ENCODE data around the gene RNF148. TPM values are rescaled to one million over a fixed set of nuclear protein-coding genes. Genes with fewer than 3 reads are reported as not detected.

Gene RNF148
- total and polyA plus RNA-seq, 7 experiments from 2014 or later = not detected

DNA sequence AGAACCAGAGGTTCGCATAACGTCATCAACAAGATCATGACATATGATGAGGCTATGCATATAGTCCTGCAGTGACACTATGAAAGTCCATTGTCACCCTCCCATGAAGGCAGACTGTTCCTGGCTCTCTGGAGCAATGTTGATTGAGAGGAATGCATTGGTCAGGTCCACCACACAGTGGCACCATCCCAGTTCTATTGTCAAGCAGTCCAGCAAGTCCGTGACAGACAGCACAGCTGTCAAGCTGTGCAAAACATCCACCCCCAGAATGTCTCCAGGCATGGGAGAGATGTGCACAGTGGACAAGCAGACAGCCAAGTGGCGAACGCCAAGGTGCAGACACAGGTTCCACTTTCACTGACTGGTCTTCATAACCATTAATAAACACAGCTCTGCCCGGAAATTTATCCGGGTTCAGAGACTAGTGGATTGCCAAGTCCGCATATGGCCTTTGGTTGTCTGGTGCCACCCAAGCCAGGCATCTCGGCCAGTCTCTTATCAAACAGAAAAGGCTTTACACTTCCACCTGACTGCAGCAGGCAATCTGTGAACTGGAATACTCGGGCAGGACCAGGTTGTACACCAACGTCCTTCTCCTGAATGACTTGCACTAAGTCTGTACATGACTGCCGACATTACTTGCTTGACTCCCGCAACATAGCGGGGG lies 11.0 kb downstream of the RNF148 start:
- intact Hi-C loops (cut with micrococcal nuclease) = no loop called here
- H3K4me3 Mint-ChIP-seq = no peak overlapping the region
- ChIA-PET CTCF (no interaction called here), POLR2A (no interaction called here)
- no peaks in the 10 kb centered on the region for H3K36me3 ChIP-seq (ENCODE audit: control insufficient read depth in 2 of 3, insufficient read depth in 3 of 3, low read length in 3 of 3)
- no peak overlapping the region for H3K4me3 ChIP-seq (ENCODE audit: low read length)
- ATAC-seq (no peak), DNase-seq (no peak)
- no peaks in the 10 kb centered on the region for H3K27me3 Mint-ChIP-seq
- H3K9me3 Mint-ChIP-seq = peaks cover 0 to 20% (median 5%) of the 10 kb centered on the region in 11 donors
- no peak overlapping the region for H3K27ac ChIP-seq (ENCODE audit: low read depth, low read length)
- H3K9me3 ChIP-seq (ENCODE audit: control insufficient read depth in 2 of 3, low read length in 3 of 3) = no peaks in the 10 kb centered on the region
- H3K4me1 Mint-ChIP-seq = no peaks in the 10 kb centered on the region
- no peaks in the 10 kb centered on the region for H3K27me3 ChIP-seq (ENCODE audit: control insufficient read depth in 2 of 2, insufficient read depth in 2 of 2, low read length in 2 of 2)
- peaks cover 0 to 6% (median 0%) of the 10 kb centered on the region in 5 donors for H3K36me3 Mint-ChIP-seq
- H3K4me1 ChIP-seq (ENCODE audit: control insufficient read depth in 2 of 2, insufficient read depth in 2 of 2, low read length in 2 of 2) = no peaks in the 10 kb centered on the region
- no peak overlapping the region for H3K27ac Mint-ChIP-seq

DNA sequence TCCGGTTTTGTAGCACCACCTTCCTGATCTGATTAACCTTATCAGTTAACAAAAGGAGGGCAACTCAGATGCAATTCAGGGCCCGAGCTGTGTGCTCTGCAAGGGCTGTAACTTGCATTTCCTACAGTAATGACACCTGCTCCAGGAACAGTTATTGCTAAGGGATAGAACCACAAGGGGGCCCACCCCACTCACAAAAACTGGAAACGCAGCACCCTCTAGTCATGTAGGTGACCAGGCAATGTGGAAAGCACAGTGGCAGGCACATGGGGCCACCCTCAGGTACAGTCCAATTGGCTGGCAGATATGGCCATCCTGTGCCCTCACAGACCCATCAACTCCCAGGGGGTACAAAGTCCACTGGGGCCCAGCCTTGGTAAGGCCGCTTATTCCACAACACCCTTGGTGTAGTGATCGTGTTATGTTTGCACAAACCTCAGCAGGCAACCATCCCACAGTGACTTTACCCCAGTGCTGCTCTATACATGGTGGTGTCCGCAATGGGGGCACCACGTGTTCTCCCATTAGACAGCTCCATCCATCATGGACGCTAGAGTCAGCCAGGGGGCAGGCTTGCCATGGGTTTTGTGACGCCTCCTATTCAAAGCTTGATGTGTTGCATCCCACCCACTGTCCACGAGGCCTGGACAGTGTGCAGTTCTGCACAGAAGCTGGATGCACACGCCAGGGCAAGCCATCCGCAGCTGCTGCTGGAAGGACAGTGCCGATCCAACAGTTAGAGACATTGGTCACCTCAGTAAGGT lies 13.2 kb downstream of the RNF148 start:
- H3K4me3 Mint-ChIP-seq = no peak overlapping the region
- H3K27me3 Mint-ChIP-seq = no peaks in the 10 kb centered on the region
- intact Hi-C loops (cut with micrococcal nuclease) = no loop called here
- no peak overlapping the region for H3K27ac ChIP-seq (ENCODE audit: low read depth, low read length)
- H3K36me3 ChIP-seq (ENCODE audit: control insufficient read depth in 2 of 3, insufficient read depth in 3 of 3, low read length in 3 of 3) = no peaks in the 10 kb centered on the region
- no peak overlapping the region for H3K27ac Mint-ChIP-seq
- ATAC-seq (no peak), DNase-seq (no peak)
- H3K4me1 Mint-ChIP-seq = no peaks in the 10 kb centered on the region
- no peak overlapping the region for H3K4me3 ChIP-seq (ENCODE audit: low read length)
- H3K4me1 ChIP-seq (ENCODE audit: control insufficient read depth in 2 of 2, insufficient read depth in 2 of 2, low read length in 2 of 2) = no peaks in the 10 kb centered on the region
- H3K9me3 ChIP-seq (ENCODE audit: control insufficient read depth in 2 of 3, low read length in 3 of 3) = no peaks in the 10 kb centered on the region
- H3K36me3 Mint-ChIP-seq = peaks cover 0 to 6% (median 0%) of the 10 kb centered on the region in 5 donors
- H3K27me3 ChIP-seq (ENCODE audit: control insufficient read depth in 2 of 2, insufficient read depth in 2 of 2, low read length in 2 of 2) = no peaks in the 10 kb centered on the region
- H3K9me3 Mint-ChIP-seq = peaks cover 0 to 23% (median 5%) of the 10 kb centered on the region in 11 donors
- POLR2A ChIA-PET = no interaction called here
- CTCF ChIA-PET = no interaction called here

DNA sequence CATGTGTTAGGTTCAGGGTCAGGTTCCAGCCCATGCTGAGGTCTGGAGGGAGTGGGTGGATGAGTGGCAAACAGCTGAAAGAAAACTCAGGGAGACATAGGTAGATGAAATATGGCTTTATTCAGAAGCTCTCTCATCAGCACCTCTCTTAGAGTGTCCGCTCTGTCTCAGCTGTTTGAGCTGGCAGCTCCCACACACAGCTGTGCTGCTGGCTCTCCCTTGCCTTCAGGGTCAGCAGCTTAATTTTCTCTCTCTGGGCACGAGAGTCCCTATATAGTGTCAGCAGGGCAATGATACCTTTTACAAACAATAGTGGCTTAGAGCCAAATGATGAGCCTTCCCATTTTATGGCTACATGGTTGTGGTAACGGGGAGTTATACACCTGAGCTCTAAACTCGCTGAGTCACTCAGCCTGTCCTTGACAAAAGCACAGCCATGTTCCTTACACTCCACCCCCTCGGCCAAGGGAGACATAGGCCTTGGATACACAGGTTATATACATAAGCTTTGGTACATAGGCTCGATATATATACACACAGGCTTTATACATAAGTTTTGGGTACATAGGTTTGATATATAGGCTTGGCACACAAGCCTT lies 14.2 kb downstream of the RNF148 start:
- intact Hi-C loops (cut with micrococcal nuclease) = no loop called here
- no peak overlapping the region for H3K4me3 Mint-ChIP-seq
- H3K9me3 Mint-ChIP-seq = peaks cover 0 to 19% (median 5%) of the 10 kb centered on the region in 11 donors
- peaks cover 0 to 6% (median 0%) of the 10 kb centered on the region in 5 donors for H3K36me3 Mint-ChIP-seq
- ATAC-seq = no peak
- H3K27me3 Mint-ChIP-seq = no peaks in the 10 kb centered on the region
- Histone ChIP-seq H3K4me1 (ENCODE audit: control insufficient read depth in 2 of 2, insufficient read depth in 2 of 2, low read length in 2 of 2) (no peaks in the 10 kb centered on the region), H3K9me3 (ENCODE audit: control insufficient read depth in 2 of 3, low read length in 3 of 3) (no peaks in the 10 kb centered on the region), H3K27ac (ENCODE audit: low read depth, low read length) (no peak overlapping the region), H3K36me3 (ENCODE audit: control insufficient read depth in 2 of 3, insufficient read depth in 3 of 3, low read length in 3 of 3) (no peaks in the 10 kb centered on the region), H3K27me3 (ENCODE audit: control insufficient read depth in 2 of 2, insufficient read depth in 2 of 2, low read length in 2 of 2) (no peaks in the 10 kb centered on the region), H3K4me3 (ENCODE audit: low read length) (no peak overlapping the region)
- CTCF ChIA-PET = no interaction called here
- POLR2A ChIA-PET = no interaction called here
- no peaks in the 10 kb centered on the region for H3K4me1 Mint-ChIP-seq
- no peak for DNase-seq
- no peak overlapping the region for H3K27ac Mint-ChIP-seq

DNA sequence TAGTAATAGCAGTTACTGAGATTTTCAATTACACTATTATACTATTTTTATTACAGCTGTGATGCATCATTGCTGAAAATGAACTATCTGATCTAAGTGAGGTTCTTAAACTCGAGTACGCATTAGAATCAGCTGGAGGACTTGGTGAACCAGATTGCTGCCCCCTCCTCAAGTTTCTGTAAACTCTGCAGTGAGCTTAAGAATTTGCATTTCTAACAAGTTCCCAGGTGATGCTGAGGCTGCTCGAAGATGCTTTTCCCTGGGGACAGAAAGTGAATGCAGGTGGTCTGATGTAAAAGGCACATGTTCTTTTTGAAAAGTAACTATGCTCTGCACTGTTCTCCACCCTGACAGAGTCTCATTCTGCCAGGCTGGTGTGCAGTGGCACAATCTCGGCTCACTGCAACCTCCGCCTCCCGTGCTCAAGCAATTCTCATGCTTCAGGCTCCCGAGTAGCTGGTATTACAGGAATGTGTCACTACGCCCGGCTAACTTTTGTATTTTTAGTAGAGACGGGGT lies 16.3 kb downstream of the RNF148 start:
- ChIA-PET CTCF (interaction anchor here (1.2 kb wide), 1 partner anchor 10 kb away, joined by 3 read pairs; no protein-coding TSS in a partner anchor), POLR2A (no interaction called here)
- no peaks in the 10 kb centered on the region for H3K36me3 Mint-ChIP-seq
- ATAC-seq = no peak
- intact Hi-C loops (cut with micrococcal nuclease) = no loop called here
- H3K27me3 ChIP-seq (ENCODE audit: control insufficient read depth in 2 of 2, insufficient read depth in 2 of 2, low read length in 2 of 2) = no peaks in the 10 kb centered on the region
- no peaks in the 10 kb centered on the region for H3K4me1 ChIP-seq (ENCODE audit: control insufficient read depth in 2 of 2, insufficient read depth in 2 of 2, low read length in 2 of 2)
- H3K27me3 Mint-ChIP-seq = no peaks in the 10 kb centered on the region
- no peak overlapping the region for H3K4me3 Mint-ChIP-seq
- H3K36me3 ChIP-seq (ENCODE audit: control insufficient read depth in 2 of 3, insufficient read depth in 3 of 3, low read length in 3 of 3) = no peaks in the 10 kb centered on the region
- peaks cover 0 to 12% (median 0%) of the 10 kb centered on the region in 11 donors for H3K9me3 Mint-ChIP-seq
- no peak for DNase-seq
- no peak overlapping the region for H3K27ac Mint-ChIP-seq
- no peak overlapping the region for H3K27ac ChIP-seq (ENCODE audit: low read depth, low read length)
- no peaks in the 10 kb centered on the region for H3K4me1 Mint-ChIP-seq
- H3K4me3 ChIP-seq (ENCODE audit: low read length) = no peak overlapping the region
- no peaks in the 10 kb centered on the region for H3K9me3 ChIP-seq (ENCODE audit: control insufficient read depth in 2 of 3, low read length in 3 of 3)

DNA sequence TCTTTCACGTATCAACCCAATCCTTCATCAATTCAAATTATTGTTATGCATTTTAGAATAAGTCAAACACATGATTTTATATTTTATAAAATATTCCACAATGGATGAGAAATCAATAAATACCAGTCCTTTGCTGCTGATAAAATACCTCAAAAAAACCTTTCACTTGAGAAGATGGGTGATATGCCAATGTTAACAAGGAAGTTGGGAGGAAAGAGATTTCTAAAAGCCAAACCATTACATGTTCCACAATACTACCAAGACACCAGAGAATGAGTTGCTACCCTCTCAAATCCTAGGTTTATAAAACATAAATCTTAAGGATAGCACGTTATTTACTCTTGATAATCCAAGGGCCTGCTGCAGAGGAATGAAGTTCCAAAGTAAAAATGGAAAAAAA lies 18.2 kb downstream of the RNF148 start:
- no peaks in the 10 kb centered on the region for H3K27me3 Mint-ChIP-seq
- DNase-seq (no peak), ATAC-seq (no peak)
- ChIA-PET CTCF (no interaction called here), POLR2A (no interaction called here)
- Histone ChIP-seq H3K27ac (ENCODE audit: low read depth, low read length) (no peak overlapping the region), H3K4me1 (ENCODE audit: control insufficient read depth in 2 of 2, insufficient read depth in 2 of 2, low read length in 2 of 2) (no peaks in the 10 kb centered on the region), H3K4me3 (ENCODE audit: low read length) (no peak overlapping the region), H3K36me3 (ENCODE audit: control insufficient read depth in 2 of 3, insufficient read depth in 3 of 3, low read length in 3 of 3) (no peaks in the 10 kb centered on the region), H3K27me3 (ENCODE audit: control insufficient read depth in 2 of 2, insufficient read depth in 2 of 2, low read length in 2 of 2) (no peaks in the 10 kb centered on the region), H3K9me3 (ENCODE audit: control insufficient read depth in 2 of 3, low read length in 3 of 3) (no peaks in the 10 kb centered on the region)
- intact Hi-C loops (cut with micrococcal nuclease) = no loop called here
- H3K4me1 Mint-ChIP-seq = no peaks in the 10 kb centered on the region
- H3K36me3 Mint-ChIP-seq = no peaks in the 10 kb centered on the region
- peaks cover 0 to 10% (median 2%) of the 10 kb centered on the region in 11 donors for H3K9me3 Mint-ChIP-seq
- no peak overlapping the region for H3K4me3 Mint-ChIP-seq
- H3K27ac Mint-ChIP-seq = no peak overlapping the region

DNA sequence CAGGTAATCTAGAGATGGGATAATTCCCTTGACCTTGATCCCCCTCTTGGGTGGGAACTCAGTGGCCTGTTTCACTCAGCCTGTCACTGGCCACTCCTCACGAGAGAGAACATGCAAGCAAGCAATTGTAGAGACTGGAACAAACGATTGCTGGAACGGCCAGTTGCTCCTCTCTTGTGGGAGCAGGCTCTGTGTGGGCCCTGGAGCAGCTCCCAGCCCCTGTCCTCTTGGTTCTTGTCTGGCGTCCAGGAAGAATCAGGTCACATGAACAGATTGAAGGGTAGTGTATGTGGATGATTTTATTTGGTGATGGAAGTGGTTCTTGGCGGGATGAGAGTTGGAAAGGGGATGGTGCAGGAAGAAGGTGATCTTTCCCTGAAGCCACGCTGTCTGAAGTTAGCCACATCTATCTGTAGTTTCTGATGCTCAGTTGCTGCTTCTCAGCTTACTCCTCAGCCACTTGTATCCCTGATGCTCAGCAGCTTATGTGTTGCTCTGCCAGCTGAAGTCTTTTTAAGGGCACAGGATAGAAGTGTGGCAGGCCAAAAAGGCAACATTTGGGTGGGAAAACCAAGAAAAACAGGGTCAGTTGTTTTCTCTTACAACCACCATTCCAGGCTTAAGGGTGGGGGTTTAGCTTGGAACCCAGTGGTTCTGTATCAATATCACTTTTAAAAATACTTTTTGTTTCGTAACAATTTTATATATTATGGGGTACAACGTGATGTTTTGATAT lies 19.7 kb downstream of the RNF148 start:
- no peaks in the 10 kb centered on the region for H3K27me3 Mint-ChIP-seq
- peaks cover 0 to 16% (median 7%) of the 10 kb centered on the region in 11 donors for H3K9me3 Mint-ChIP-seq
- ChIA-PET POLR2A (no interaction called here), CTCF (no interaction called here)
- Histone ChIP-seq H3K27me3 (ENCODE audit: control insufficient read depth in 2 of 2, insufficient read depth in 2 of 2, low read length in 2 of 2) (no peaks in the 10 kb centered on the region), H3K9me3 (ENCODE audit: control insufficient read depth in 2 of 3, low read length in 3 of 3) (no peaks in the 10 kb centered on the region), H3K4me1 (ENCODE audit: control insufficient read depth in 2 of 2, insufficient read depth in 2 of 2, low read length in 2 of 2) (no peaks in the 10 kb centered on the region), H3K27ac (ENCODE audit: low read depth, low read length) (no peak overlapping the region), H3K4me3 (ENCODE audit: low read length) (no peak overlapping the region), H3K36me3 (ENCODE audit: control insufficient read depth in 2 of 3, insufficient read depth in 3 of 3, low read length in 3 of 3) (no peaks in the 10 kb centered on the region)
- H3K36me3 Mint-ChIP-seq = no peaks in the 10 kb centered on the region
- no peak overlapping the region for H3K4me3 Mint-ChIP-seq
- DNase-seq (no peak), ATAC-seq (no peak)
- H3K4me1 Mint-ChIP-seq = no peaks in the 10 kb centered on the region
- H3K27ac Mint-ChIP-seq = no peak overlapping the region
- intact Hi-C loops (cut with micrococcal nuclease) = no loop called here

Measured in naive thymus-derived CD4-positive, alpha-beta T cell (primary cell).